Thoracic aorta (tissue), 2 donors: Measurements from ENCODE around the gene UBAC2. TPM values are rescaled to one million over a fixed set of nuclear protein-coding genes. Genes with fewer than 3 reads are reported as not detected.

Experiments
- ATAC-seq: fragments of 150-250 bp; one replicate; pipeline ENCODE4 v1.8.0; 2017; ENCODE audit warnings: low read depth; ENCODE audit not compliant: insufficient number of reproducible peaks, low FRiP score
- DNase-seq: peaks from one replicate; pipeline ENCODE4 v3.0.0-alpha.2; 2020; ENCODE audit warnings: low spot score
- H3K27ac ChIP-seq, 2 donors: fragments of 200-600 bp; sonication (generic); 1 replicate in 1 of 2; 2 replicates in 1 of 2; pipeline ENCODE4 v1.5.1; 2016; ENCODE audit warnings: mild to moderate bottlenecking in 2 of 2, moderate library complexity in 2 of 2
- H3K27me3 ChIP-seq: fragments of 200-600 bp; sonication (generic); replicated peaks from 2 replicates; pipeline ENCODE4 v1.6.0; 2016; ENCODE audit warnings: mild to moderate bottlenecking; ENCODE audit not compliant: insufficient read depth
- H3K36me3 ChIP-seq: fragments of 200-600 bp; sonication (generic); one replicate; pipeline ENCODE4 v1.5.1; 2016
- H3K4me1 ChIP-seq, 2 donors: fragments of 200-600 bp; sonication (generic); 1 replicate in 1 of 2; 2 replicates in 1 of 2; pipeline versions ENCODE4 v1.5.1 to v1.6.0; 2016; ENCODE audit warnings: low read depth in 2 of 2, mild to moderate bottlenecking in 1 of 2; ENCODE audit not compliant: control insufficient read depth in 1 of 2
- H3K4me3 ChIP-seq: fragments of 200-600 bp; sonication (generic); 2 replicates; pipeline ENCODE4 v1.5.1; 2016; ENCODE audit warnings: mild to moderate bottlenecking
- H3K9me3 ChIP-seq: fragments of 200-600 bp; sonication (generic); 2 replicates; pipeline ENCODE4 v1.5.1; 2016
- CTCF ChIP-seq: fragments of 200-600 bp; sonication (generic); IDR thresholded peaks from one replicate; pipeline ENCODE4 v1.5.1; 2019; ENCODE audit warnings: antibody characterized with exemption
- total RNA-seq, 2 donors: library from RNA; depleted of rRNA; stranded (reverse); fragments of >200 nt; gene quantifications; one replicate each; pipeline versions ENCODE4 v1.1.0 to v1.2.3, GENCODE V29; 2016

Gene UBAC2
- total RNA-seq, 2 donors from 2014 or later, result 41.3 to 49.7 TPM

- no peak for ATAC-seq
Observed at GRCh38 chr13:99399623-99399974, 198.9 kb downstream of the UBAC2 start.

GRCh38 chr13:99403458-99403971 is 202.9 kb downstream of the UBAC2 start:
- no peaks in the 10 kb centered on the region for H3K27me3 ChIP-seq
- H3K4me1 ChIP-seq, result no peaks in the 10 kb centered on the region
- TF ChIP-seq CTCF, result no peak
- H3K4me3 ChIP-seq, result no peak overlapping the region
- no peaks in the 10 kb centered on the region for H3K36me3 ChIP-seq
- no peaks in the 10 kb centered on the region for H3K9me3 ChIP-seq
- no peak for DNase-seq
- no peak overlapping the region for H3K27ac ChIP-seq
- no peak for ATAC-seq

More at GRCh38 chr13:99399623-99399974, 198.9 kb downstream of the UBAC2 start:
- Histone ChIP-seq H3K36me3 (no peaks in the 10 kb centered on the region), H3K27ac (no peak overlapping the region), H3K27me3 (no peaks in the 10 kb centered on the region), H3K4me3 (no peak overlapping the region), H3K9me3 (no peaks in the 10 kb centered on the region), H3K4me1 (no peaks in the 10 kb centered on the region)
- no peak for DNase-seq
- no peak for TF ChIP-seq CTCF

GRCh38 chr13:99404005-99404755 is 203.5 kb downstream of the UBAC2 start:
- ATAC-seq, result no peak
- H3K4me3 ChIP-seq, result no peak overlapping the region
- no peak for TF ChIP-seq CTCF

GRCh38 chr13:99405966-99406365 is 205.3 kb downstream of the UBAC2 start:
- Histone ChIP-seq H3K9me3 (no peaks in the 10 kb centered on the region), H3K27me3 (no peaks in the 10 kb centered on the region), H3K4me1 (no peaks in the 10 kb centered on the region), H3K4me3 (no peak overlapping the region), H3K36me3 (no peaks in the 10 kb centered on the region), H3K27ac (no peak overlapping the region)
- no peak for ATAC-seq
- TF ChIP-seq CTCF, result no peak
- DNase-seq, result no peak

More at GRCh38 chr13:99404005-99404755, 203.5 kb downstream of the UBAC2 start:
- no peak for DNase-seq
- no peak overlapping the region for H3K27ac ChIP-seq
- H3K36me3 ChIP-seq, result no peaks in the 10 kb centered on the region
- no peaks in the 10 kb centered on the region for H3K4me1 ChIP-seq
- H3K27me3 ChIP-seq, result no peaks in the 10 kb centered on the region
- no peaks in the 10 kb centered on the region for H3K9me3 ChIP-seq

GRCh38 chr13:99406799-99407201 is 206.1 kb downstream of the UBAC2 start:
- DNase-seq (no peak), ATAC-seq (no peak)
- Histone ChIP-seq H3K27me3 (no peaks in the 10 kb centered on the region), H3K4me1 (no peaks in the 10 kb centered on the region), H3K27ac (no peak overlapping the region), H3K36me3 (no peaks in the 10 kb centered on the region), H3K9me3 (no peaks in the 10 kb centered on the region), H3K4me3 (no peak overlapping the region)
- no peak for TF ChIP-seq CTCF
